Measurements from ENCODE around the gene KCTD10.

KCTD10 gene

DNA sequence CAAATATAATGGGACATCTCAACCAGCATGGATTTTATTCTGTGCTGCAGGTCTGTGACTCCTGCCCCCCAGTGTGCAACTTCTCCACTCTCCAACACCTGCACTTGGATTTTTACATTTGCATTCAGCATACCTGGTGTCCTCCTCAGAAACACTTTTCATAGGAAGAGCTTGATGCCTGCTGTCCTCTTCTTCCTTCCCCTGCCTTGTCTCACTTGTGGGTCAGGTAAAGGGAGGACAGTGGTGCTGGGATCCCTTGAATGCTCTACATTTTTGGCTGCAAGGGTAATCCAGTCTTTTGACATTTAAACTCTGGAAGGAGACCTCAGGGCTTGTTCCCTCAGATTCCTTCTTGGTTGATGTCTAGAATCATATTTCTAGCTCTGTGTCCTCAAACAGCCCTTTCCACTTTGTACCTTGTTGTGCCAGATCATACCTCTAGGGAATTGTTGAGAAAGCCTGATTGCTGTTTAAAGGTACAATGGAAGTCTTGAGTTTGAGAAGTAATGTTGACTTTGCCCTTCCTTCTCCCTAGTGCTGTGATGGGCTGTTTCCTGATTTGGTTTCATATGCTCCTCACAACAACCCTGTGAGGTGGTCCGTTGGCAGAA lies 13.0 kb upstream of the KCTD10 start:
- no peak for TF ChIP-seq JUND (IDR thresholded peaks at IDR 0.05; ENCODE audit: low read depth)
- in situ Hi-C loops (cut with HindIII; ENCODE audit: low pct_unique_long_range_greater_than_20kb, low sequenced_read_pairs): no loop called here
- DNase-seq (ENCODE audit: low read depth in 1 of 2, low spot score in 1 of 2): no peak

DNA sequence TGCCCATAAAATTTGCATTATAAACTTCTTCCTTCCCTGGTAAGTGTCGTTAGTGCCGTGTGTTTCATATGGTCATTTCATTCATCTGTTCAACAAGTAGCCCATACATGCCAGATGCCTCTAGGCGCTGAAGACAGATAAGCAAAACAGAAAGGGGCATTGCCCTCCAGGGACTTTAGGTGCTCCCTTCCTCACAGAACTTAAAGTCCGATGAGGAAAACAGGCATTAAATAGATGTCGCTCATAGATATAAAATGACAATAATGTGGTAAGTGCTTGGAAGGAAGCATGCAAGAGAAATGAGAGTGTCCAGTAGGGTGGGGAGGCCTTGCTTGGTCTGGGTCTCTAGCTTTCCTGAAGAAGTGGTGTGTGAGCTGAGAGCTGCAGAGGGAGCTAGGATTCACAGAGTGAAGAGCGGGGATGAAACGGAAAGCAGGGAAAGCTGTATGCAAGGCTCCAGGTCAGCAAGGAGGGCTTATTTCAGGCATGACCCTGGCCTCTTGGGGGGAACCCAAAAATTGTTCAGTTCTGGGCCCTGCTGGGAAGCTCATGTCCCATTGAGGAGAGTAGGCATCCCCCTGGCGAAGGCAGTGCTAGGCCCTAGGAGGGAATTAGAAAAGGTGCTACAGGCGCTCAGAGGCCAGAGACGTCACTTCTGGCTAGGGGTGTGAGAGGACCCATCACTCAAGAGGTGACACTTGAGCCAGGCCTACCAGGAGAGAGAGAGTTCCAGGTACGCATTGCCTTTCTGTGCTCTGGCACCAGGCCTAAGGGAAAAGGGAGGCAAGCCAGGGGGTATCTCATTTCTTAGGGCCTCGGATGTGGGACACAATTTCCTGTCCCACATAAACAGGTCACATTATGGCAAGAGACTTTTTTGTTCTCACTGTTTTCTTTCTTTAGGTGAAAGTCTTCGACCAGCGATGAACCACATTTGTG lies 12.2 kb upstream of the KCTD10 start:
- no peak for TF ChIP-seq JUND (IDR thresholded peaks at IDR 0.05; ENCODE audit: low read depth)
- in situ Hi-C loops (cut with HindIII; ENCODE audit: low pct_unique_long_range_greater_than_20kb, low sequenced_read_pairs): no loop called here
- DNase-seq (ENCODE audit: low read depth in 1 of 2, low spot score in 1 of 2): no peak

DNA sequence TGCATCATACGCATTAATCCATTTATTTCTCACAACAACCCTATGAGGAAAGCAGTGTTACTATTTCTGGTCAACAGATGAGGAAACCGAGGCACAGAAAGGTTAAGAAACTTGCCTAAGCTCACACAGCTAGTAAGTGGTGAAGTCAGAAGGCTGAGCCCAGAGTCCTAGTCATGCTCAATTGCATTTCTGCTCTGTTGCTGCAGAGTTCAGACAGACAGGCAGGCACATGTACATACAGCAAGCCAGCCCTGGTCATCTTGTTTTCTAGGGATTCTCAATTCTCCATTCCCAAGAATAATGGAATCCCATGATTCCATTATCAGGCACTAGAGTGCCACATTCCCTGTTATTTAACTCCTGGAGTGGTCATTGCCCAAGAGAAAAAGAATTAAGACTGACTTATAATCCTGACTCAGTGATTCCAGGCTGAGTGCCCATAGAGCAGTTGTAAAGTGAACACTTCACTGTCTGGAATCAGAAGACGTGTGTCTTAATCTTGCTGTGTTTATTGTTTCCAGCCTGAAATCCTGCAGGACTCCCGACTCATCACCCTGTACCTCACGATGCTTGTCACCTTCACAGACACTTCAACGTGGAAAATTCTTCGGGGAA lies 11.1 kb upstream of the KCTD10 start:
- in situ Hi-C loops (cut with HindIII; ENCODE audit: low pct_unique_long_range_greater_than_20kb, low sequenced_read_pairs): no loop called here
- TF ChIP-seq JUND (IDR thresholded peaks at IDR 0.05; ENCODE audit: low read depth): no peak
- DNase-seq (ENCODE audit: low read depth in 1 of 2, low spot score in 1 of 2): no peak

DNA sequence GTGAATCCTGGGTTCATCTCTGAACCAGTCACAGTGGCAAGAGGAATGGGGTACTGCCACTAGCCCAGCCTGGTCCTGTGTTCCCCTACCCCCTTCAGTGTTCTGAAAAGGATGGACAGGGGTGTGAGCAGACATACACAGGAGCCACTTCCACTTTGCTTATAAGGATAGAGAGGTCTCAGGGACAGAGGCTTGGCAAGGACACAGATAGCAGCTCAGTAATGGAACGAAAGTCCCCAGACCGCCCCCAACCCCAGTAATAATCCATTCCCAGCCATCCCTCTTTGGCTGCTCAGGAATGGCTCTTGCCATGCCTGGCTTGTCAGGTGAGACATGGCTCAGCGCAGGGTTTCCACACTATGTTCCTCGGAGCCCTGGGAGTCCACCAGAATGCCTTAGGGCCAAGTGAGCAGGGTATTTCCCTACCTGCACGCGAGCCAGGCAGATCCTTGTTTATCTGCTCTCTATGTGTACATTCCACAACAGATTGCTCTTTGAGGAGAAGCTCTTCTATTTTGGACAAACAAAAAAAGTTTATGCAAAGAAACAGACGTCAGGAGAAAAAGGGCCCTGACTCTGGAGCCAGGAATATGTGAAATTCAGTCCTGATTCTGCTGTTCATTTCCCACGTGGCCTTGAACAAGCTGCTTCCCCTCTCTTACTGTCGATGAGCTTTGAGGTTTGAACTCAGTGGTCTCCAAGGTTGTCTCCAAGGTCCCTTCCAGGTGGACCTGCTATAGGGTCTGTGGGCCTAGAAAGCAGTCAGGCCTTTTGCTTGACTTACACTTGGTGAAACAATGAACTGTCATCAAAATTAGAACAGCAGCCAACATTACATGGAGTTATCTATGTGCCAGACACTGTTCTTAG lies 10.3 kb upstream of the KCTD10 start:
- no peak for TF ChIP-seq JUND (IDR thresholded peaks at IDR 0.05; ENCODE audit: low read depth)
- in situ Hi-C loops (cut with HindIII; ENCODE audit: low pct_unique_long_range_greater_than_20kb, low sequenced_read_pairs): no loop called here
- DNase-seq (ENCODE audit: low read depth in 1 of 2, low spot score in 1 of 2): no peak

GRCh38 chr12:109485201-109485600 lies 8.1 kb upstream of the KCTD10 start:
- TF ChIP-seq JUND (IDR thresholded peaks at IDR 0.05; ENCODE audit: low read depth): no peak
- in situ Hi-C loops (cut with HindIII; ENCODE audit: low pct_unique_long_range_greater_than_20kb, low sequenced_read_pairs): no loop called here
- DNase-seq (ENCODE audit: low read depth in 1 of 2, low spot score in 1 of 2): no peak

GRCh38 chr12:109483346-109483745 lies 6.2 kb upstream of the KCTD10 start:
- no peak for TF ChIP-seq JUND (IDR thresholded peaks at IDR 0.05; ENCODE audit: low read depth)
- no peak for DNase-seq (ENCODE audit: low read depth in 1 of 2, low spot score in 1 of 2)
- in situ Hi-C loops (cut with HindIII; ENCODE audit: low pct_unique_long_range_greater_than_20kb, low sequenced_read_pairs): no loop called here

- in situ Hi-C loops (cut with HindIII; ENCODE audit: low pct_unique_long_range_greater_than_20kb, low sequenced_read_pairs): no loop called here
- no peak for TF ChIP-seq JUND (IDR thresholded peaks at IDR 0.05; ENCODE audit: low read depth)
- DNase-seq (ENCODE audit: low read depth in 1 of 2, low spot score in 1 of 2): peak in 1 of 2 experiments; percentile 46
Observed at GRCh38 chr12:109482894-109483293, 5.8 kb upstream of the KCTD10 start.

DNA sequence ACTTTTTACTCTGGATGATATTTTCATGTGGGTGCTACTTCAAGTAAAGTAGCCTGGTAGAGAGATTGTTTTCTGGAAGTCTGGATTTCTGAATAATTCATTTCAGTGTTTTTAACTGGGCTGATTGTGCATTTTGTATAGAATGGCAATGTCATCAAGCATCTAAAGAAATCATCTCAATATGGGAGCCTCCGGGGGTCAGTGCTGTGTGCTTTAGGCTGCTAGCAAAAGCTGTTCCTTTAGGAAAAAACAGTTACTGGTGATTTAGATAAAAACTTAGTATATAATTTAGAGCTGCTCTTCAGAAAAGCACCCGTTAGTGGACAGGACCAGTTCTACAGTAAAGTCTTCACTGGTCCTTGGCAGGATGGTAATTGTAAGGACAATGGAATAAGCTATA lies 5.4 kb upstream of the KCTD10 start:
- no peak for TF ChIP-seq JUND (IDR thresholded peaks at IDR 0.05; ENCODE audit: low read depth)
- DNase-seq (ENCODE audit: low read depth in 1 of 2, low spot score in 1 of 2): no peak
- in situ Hi-C loops (cut with HindIII; ENCODE audit: low pct_unique_long_range_greater_than_20kb, low sequenced_read_pairs): no loop called here

DNA sequence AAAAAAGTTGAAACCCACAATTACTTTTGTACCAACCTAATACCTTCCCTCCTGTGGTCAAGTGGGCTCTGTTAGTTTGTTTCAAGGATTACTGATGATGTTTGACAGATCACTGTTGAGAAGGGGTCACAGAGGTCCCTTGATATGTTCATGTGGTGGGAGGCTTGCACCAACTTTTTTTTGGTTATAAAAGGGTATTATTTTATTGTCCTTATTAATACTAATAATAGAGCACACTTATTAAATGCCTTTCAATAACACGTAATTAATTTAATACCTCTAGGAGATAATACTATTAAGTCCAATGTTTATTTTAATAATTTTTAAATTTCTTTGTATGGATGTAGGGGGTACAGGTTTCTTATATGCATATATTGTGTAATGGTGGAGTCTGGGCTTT lies 4.8 kb upstream of the KCTD10 start:
- DNase-seq (ENCODE audit: low read depth in 1 of 2, low spot score in 1 of 2): no peak
- no peak for TF ChIP-seq JUND (IDR thresholded peaks at IDR 0.05; ENCODE audit: low read depth)
- in situ Hi-C loops (cut with HindIII; ENCODE audit: low pct_unique_long_range_greater_than_20kb, low sequenced_read_pairs): no loop called here

GRCh38 chr12:109480356-109480755 lies 3.3 kb upstream of the KCTD10 start:
- in situ Hi-C loops (cut with HindIII; ENCODE audit: low pct_unique_long_range_greater_than_20kb, low sequenced_read_pairs): no loop called here
- no peak for TF ChIP-seq JUND (IDR thresholded peaks at IDR 0.05; ENCODE audit: low read depth)
- DNase-seq (ENCODE audit: low read depth in 1 of 2, low spot score in 1 of 2): no peak

GRCh38 chr12:109479761-109480160 lies 2.7 kb upstream of the KCTD10 start:
- no peak for DNase-seq (ENCODE audit: low read depth in 1 of 2, low spot score in 1 of 2)
- in situ Hi-C loops (cut with HindIII; ENCODE audit: low pct_unique_long_range_greater_than_20kb, low sequenced_read_pairs): no loop called here

GRCh38 chr12:109477963-109478315 lies 839 bp upstream of the KCTD10 start:
- no peak for TF ChIP-seq JUND (IDR thresholded peaks at IDR 0.05; ENCODE audit: low read depth)
- no peak for DNase-seq (ENCODE audit: low read depth in 1 of 2, low spot score in 1 of 2)
- in situ Hi-C loops (cut with HindIII; ENCODE audit: low pct_unique_long_range_greater_than_20kb, low sequenced_read_pairs): no loop called here

More at GRCh38 chr12:109479761-109480160, 2.7 kb upstream of the KCTD10 start:
- no peak for TF ChIP-seq JUND (IDR thresholded peaks at IDR 0.05; ENCODE audit: low read depth)
